Activated CD8-positive, alpha-beta memory T cell treated with anti-CD3 and anti-CD28 coated beads, Interleukin-2, amount 50 U/mL, for 24 hours (primary cell): ENCODE measurements around the gene RAMACL.

Experiments used
- DNase-seq: peaks from one replicate; pipeline ENCODE4 v3.0.0-alpha.2; 2020; ENCODE audit errors: extremely low read depth

The RAMACL gene

DNA sequence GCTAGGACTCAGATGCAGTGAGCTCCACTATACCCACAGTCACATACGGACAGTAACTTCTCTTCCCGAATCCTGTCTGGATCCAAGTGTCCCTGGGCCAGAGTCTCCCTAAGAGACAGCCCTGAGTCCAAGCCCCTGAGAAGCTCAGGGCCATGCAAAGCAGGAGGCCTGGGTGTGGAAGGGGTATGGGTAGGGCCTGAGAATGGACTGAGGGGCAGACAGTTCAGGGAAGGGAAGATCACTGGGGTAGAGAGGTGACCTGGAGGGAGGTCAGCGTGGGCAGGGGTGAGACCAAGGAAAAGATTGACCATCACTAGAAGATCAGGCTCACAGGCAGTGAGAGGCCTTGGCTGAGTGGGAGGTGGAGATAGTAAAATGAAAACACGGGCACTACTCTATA, 31.8 kb upstream of the RAMACL start:
- no peak for DNase-seq

DNA sequence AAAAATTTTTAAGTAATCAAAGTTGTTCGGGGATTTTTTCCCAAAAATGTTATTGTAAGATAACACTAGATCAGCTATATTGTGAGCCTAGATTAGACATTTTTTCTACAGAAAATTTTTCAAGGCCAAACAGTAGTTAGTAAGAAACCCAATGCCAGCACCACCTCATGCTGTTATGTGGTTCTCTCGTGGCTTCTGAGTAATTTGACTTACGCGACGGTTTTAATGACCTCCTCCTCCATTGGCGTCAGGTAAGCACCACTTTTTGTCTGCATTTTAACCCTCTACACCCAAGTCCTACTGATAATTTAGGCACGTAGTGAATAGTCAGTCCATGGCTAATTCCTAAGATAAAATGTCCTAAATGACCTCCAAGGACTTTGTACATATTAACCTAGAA, 30.9 kb upstream of the RAMACL start:
- DNase-seq, result no peak

DNA sequence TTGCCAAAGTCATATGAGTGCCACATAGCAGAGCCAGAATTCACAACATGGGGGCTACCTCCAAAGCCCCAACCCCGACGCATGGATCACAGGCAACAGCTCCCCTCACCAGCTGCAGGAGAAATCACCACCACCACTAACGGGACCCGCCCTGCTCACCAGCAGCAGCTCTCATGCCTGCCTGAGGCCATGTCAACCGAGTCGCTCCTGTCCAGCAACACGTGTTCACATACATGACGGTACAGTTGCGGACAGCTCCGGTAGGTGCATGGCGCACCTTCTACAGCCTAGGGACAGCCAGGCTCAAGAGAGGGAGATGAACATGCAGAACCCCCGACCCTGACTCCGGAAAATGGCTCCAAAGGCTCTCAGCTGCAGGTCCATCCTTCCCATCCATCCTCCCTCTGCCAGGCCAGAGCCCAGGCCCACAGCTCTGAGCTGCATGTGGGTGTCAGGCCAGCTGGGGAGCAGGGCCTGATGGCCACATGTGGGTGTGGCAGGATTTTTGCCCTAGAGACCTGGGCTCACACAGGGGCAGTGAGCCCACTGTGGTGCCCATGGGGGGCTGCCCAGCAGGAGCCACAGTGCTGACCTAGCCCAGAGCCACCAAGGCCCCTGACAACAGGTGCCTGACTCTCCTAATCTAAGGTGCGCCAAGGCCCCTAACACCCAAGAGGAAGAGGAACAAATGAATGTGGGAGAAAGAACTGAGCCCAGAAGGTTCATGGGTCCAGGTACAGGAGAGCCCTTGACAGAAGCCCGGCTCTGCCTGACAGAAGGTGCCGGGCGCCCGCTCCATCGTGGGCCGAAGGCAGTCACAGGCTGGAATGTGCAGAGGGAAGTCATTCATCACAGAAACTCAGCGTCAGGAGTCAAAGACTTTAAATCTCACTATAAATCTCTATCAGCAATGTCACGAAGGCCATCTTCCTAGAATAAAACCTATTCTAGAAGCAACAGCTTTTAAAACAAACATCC, 30.1 kb upstream of the RAMACL start:
- DNase-seq, result no peak

DNA sequence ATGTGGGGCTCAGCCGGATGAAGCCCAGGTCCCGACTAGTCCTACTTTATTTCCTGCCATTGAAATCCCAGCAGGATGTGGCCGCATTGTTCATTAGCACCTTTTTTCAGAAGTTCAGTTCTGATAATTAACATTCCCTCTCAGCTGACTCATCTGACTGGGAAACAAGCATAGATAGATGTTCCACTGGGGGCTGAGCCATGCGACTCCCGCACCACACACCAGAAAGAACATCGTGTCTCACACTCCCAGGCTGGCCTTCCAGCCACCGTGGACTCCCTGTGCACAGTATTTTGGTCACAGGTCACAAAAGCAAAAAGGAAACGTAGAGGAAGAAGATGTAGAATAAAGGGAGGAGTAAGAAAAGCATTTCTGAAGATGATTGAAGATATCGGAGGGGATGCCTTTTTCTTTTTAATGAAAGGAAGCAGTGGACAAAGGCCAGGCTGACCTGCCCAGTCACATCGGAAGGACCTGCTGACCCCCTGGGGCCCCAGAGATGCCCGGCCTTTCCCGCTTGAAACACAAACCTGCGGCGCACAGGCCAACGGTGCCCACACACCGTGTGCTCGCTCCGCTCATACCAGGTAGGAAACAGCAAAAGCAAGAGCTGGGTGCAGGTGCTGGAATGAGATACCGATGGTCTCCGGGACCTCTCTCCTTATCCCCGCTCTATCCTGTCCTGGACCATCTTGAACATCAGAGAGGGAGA, 28.7 kb upstream of the RAMACL start:
- DNase-seq, result no peak

DNA sequence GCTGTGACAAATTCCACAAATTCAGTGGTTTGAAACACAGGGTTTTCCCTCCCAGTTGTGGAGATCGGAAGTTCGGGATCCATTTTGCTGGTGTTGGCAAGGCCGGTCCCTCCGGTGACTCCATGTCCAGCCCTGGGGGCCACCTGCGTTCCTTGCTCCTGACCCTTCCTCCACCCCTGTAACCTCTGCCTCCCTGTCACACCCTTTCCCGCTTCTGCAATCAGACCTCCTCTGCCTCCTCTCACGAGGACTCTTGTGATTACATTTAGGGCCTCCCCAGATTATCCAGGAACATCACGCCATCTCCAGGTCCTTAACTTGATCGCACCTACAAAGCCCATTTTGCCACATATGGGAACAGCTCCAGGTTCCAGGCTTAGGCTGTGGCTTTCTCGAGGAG, 28.1 kb upstream of the RAMACL start:
- DNase-seq, result no peak

DNA sequence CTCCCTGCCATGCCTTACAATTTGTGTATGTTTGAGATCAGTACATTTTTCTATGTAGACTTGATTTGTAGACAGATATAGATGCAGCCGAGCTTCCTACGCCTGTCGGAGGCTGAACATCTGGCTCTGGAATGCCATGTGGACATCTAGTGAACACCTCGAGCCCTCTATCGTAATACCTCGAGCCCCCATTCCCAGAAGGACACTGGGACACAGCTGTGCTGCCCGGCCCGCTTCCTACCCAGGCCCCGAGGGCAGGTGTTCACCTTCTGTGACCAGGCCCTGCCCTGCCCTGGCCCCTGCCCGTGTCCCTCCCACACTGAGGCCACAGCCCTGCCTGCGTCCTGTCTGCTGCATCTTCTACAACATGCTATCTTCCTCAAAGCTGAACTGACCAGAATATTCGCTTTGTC, 27.7 kb upstream of the RAMACL start:
- DNase-seq, result no peak

DNA sequence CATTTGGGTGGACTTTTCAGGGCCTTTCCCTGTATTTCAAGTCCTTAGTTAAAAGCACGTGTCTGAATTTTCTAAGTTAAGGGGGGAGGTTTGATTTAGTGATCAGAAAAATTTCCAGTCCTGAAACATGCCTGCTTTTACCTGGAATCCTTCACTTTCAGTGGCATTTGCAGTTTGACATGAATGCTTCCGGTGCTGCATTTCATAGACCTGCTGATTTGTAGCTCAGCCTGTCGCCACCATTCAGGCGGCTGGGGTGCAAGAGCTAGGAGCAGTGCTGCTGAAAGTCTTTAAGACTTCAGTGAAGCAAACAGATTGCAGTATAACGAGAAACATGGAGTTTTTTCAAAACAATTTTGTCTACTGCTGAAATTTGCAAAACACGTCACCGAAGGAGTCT, 26.5 kb upstream of the RAMACL start:
- no peak for DNase-seq

DNA sequence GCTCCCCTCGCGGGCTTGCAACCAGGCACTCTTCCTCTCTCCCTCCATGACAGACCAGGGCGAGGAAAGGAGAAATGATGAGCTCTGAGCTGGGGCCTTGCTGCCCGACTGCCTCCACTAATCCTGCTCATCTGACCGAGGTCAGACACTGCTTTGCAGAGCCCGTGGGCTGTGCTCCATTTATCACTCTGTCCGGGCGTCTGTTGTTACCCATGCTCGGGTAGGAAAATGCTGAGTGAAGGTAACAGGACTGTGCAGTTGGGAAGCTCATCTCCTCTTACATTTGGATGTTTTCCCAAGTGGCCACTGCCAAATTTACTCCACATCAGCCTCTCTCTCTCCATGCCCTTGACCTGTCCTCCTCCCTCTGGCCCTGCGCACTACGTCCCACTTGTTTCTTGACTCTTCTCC, 26.0 kb upstream of the RAMACL start:
- no peak for DNase-seq

DNA sequence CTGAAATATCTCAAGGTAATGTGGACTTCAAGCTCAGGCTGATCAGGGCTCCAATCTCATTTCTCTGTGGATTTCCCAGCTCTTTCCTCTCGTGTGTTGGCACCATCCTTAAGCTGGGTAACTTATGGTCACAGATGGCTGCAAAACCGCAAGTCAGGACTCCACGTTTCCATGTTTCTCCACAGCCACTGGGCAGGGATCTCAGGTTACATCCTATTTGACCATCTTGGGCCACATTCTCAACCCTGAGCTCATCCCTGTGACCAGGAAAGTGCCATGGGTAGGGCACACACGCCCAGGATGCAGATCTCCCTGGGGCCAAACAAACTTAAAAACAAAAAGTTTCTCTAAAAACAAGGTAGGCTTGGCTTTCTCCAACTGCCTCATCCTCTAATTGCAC, 25.2 kb upstream of the RAMACL start:
- DNase-seq, result no peak

DNA sequence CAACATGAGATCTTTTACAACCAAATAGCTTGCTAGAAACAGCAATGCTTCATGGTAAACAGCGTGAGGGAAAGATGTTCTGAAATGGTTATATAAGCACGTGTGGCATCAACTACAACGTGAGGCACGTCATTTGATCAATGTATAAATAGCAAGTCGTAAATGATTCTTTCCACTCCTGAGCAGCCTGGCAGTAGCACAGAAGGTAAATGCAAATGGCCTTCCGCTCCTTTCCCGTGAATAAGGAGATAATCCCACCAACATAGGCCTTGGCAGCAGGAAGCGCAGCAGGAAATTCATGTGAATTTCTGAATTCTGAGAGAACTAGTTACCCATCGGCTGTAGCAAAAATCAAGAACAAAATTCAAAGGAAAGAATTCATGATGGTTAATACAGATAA, 23.6 kb upstream of the RAMACL start:
- DNase-seq, result no peak

DNA sequence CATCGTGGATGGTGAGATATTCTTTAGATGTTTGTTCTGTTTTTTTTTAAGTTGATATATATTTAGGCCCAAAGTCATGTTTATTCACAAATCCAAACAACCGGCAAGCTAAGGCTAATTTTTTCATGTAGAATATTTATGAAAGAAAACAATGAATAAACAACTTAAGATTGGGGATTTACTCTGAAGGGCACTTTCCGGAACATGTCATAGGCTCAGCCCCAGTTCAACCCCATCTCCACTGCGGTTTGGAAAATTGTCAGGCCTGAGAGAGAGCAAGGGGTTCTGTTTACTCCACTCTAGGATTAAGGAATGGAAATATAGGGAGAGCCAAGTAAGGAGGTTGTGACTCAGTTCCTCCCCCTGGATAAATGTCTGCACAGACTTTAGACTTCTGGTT, 22.3 kb upstream of the RAMACL start:
- no peak for DNase-seq

DNA sequence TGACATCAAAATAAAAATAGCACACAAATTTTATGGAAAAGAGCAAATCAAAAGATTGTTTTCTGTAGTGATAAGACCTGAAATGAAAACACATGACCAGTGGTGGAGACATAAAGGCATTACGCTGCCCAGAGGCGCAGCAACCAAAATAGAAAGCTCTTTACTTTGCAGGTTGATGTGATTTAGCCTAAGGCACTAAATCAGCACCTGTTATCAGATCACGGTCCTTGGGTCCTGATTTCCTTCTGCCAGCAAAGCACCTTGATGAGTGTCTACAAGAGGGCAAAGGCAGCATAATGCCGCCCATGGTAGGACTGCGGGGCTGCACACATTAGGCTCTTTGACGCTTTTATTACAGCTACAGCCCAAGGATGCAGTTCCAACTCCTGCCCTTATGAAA, 19.3 kb upstream of the RAMACL start:
- DNase-seq, result no peak

DNA sequence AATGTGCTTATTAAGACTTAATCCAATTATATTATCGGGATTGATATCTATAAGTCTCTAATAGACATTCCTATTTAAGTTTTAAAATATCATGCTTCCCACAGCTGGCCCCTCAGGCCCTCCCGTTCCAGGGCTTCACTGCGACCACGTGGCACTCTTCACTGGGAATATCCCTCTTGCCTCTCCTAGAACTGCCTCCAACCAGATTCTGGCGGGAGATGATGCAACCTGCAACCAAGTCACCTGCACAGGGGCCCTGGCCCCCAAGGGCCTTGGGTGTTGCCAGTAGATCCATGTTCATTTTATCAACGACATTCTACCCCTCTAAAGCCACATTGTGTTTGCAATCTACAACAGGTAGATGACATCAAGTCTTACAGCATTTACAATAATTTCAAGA, 18.4 kb upstream of the RAMACL start:
- DNase-seq, result no peak

DNA sequence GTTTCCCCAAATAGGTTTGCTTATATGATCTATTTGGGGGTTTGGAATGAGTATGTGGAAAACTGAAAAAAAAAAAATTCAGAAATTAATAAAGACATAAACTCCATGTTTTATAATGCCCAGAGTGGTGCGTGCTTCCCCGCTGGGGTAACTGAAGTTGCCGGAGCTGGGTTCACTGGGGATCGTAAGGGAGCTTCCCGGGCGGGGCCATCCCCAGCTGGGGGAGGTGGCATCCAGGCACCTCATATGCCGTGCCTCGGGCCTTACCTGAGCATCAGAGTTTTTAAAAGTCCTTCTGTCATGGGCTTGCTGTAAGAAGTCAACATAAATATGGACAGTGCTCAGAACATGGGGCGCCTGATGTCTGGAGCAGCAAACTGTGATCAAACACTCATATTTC, 17.9 kb upstream of the RAMACL start:
- no peak for DNase-seq

DNA sequence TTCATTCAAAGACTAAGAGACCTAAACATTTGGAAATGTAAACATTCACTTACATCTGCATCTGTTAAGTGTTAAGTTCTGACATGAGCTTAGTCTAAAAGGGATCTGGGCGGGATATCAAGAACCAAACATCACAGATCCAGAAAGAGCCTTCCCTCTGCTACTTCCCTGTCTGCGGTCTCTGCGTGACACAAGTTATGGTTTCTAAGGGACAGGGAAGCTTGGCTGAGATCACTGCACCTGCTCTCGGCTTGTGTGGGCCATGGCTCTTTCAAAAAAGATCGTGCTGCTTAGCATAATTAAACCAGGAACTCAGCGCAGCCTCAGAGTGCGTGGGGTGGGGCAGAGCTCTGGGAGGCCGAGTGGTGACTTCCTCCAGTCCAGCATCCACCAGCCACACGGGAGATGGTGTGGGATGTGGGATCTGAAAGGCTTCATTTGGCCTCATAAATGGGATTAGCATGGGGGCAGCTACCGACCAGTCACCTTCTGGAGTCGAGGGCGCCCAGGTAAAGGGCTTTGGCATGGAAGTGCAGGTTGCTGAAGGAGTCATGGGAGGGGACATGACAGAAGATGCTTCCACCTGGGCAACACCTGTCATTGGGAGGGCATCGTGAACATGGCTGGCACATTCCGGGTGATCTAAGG, 16.7 kb upstream of the RAMACL start:
- DNase-seq, result no peak

DNA sequence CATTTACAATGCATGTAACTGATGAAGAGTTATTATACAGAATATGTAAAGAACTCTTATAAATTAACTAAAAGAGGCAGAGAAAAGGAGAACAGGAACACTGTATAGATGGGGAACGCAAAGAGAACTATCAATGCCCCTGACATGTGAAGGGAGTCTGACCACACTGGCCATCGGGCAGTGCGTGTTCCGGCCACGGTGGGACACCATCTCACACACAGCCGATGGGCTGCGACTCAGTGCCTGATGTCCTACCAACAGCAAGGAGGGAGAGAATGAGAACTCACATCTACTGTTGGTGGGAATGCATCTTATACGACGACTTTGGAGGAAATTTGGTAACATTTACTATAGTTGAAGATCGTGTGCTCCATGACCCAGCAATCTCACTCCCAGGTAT, 15.5 kb upstream of the RAMACL start:
- DNase-seq, result no peak

DNA sequence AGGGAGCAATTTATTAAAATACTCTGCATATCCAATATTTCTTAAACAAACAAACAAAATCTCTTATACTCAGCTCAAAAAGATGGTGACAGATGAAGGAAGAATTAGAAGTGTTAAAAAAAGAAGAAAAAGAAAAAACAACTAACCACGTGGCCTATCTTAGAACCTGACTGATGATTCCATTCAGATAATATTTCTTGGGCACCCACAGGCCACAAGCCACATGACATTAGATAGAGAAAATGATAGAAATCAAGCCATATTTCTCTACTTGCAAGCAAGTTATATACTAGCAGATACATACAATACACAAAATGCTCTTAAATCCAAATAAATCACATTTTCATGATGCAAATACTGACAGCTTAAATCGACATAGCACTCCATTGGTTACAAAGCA, 14.5 kb upstream of the RAMACL start:
- no peak for DNase-seq

DNA sequence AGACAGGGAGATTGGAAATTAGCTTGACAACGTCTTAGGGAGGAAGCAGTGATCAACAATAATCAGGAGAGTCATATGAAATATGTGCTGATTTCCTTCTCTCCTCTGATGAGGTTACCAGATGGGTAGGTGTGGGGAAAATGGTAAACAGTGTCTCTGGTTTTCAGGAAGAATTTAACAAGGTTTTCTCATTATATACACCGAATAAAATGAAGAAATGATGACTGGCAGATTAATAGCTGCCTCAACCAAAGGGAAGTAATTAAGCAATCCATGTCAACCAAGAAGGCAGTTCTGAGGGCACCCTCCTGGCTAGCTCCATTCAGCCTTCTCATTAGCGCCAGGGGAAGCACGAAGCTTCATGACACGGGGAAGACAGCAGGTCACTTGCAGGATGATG, 12.7 kb upstream of the RAMACL start:
- no peak for DNase-seq

DNA sequence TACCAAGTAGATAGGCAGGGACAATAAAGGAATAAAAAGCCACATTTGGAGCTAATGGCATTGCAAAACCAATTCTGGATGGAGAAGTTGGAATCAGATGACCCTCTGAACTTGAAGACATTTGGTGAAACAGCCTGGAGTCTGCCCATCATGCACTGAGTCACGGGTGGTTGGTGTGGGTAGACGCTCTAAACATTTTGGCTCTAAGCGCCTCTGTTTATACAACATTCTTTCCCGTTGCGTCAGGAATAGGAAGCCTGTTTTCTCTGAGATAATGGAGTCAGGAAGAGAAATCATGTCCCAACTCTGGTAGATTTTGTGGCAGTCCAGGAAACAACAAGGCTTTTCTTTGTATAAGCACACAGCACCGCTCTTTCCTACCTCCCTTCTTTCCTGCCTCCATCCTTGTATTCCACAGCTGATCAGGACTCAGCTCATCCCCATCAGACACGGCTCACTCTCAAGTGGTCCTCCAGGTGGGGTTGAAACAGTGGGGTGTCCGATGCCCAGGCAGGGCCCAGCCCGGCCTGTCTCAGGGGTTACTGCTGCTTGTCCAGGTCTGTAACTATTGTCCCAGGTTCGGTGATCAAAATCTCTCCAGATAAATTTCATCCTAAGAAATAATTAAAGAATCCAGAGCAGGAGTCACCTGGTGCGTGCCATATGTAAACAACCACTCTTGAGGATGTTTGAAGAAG, 12.1 kb upstream of the RAMACL start:
- DNase-seq, result no peak

DNA sequence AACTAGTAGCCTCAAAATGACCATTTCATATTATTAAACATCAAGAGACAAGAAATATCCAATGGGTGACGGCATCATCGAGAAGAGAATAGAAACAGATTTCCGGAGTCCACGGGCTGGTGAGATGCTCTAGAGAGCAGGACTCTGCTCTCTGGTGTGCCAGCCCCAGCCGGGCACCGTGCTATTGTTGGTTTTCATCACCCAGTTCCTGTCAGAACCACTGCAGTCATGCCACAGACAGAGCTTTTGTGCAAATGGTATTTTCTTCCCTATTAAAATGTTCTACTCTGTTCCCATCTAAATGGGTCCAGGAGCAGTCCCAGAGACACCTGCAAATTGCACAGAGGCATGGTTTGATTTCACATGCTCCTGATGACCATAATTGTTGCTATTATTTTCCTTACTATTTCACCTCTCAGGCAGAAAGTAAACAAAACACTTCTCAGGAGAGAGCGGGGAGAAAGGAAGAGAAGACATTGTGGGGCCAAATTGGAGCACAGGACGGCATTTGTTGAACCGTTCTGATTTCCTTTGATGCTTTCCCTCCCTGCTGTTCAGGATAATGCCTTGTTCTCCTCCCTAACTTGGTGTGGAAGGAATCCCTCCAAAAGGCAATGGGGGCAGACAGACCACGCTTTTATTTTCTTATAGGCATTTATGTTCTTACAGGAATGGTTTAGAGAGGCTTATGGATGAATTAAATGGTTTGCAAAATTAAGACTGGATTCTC, 11.4 kb upstream of the RAMACL start:
- no peak for DNase-seq

DNA sequence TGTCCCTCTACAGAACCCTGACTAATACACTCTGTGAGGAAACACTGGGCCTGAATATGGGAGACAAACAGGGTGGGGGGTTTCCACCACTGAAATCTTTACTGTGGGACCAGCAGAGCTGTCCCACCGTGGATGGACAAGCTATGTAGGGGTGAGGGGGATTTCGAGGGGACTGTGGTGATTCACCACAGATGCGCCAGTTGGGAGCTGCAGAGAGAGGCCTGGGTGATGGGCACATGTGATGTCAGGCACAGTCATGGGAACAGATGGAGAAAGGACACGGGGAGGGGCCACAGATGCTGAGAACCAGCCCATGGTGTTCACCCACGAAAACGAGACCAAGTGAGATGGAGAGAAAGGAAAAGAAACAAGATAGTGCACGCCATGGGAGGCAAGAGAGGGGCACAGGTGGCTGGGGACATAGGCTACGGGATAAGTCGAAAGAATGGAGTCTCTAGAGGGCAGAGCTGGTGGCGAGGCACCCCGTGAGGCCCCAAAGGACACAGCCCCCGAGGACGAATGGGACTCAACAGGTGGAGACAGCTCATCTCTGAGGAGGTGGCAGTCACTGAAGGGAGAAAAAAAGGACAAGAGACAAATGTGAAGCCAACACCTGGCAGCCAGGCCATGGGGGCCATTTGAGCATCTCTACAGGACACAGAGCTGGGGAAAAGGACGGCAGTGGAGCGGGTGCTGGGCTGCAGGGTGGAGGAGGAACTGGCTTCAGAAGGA, 10.5 kb upstream of the RAMACL start:
- no peak for DNase-seq
